Skeletal muscle tissue (tissue), 4 donors: ENCODE results near the gene ARHGAP42. TPM values are rescaled to one million over a fixed set of nuclear protein-coding genes. Genes with fewer than 3 reads are reported as not detected.
"Not testable (repeated sequence)": the region's sequence is repeated elsewhere in the genome, so short reads cannot be mapped to it uniquely, and the experiment has no call there.

ENCODE experiments used
- H3K27ac ChIP-seq: one replicate; pipeline ENCODE4 v1.7.0; 2013; ENCODE audit warnings: mild to moderate bottlenecking, low read depth, low read length, inconsistent platforms
- H3K27me3 ChIP-seq, 3 donors: one replicate each; pipeline ENCODE4 v1.7.0; 2013; ENCODE audit warnings: low read length in 3 of 3; ENCODE audit not compliant: control insufficient read depth in 3 of 3, insufficient read depth in 3 of 3
- H3K36me3 ChIP-seq, 3 donors: one replicate each; pipeline ENCODE4 v1.7.0; 2013; ENCODE audit warnings: low read length in 3 of 3; ENCODE audit not compliant: control insufficient read depth in 3 of 3, insufficient read depth in 3 of 3
- H3K4me1 ChIP-seq, 3 donors: one replicate each; pipeline ENCODE4 v1.7.0; 2013; ENCODE audit warnings: low read length in 3 of 3, mild to moderate bottlenecking in 3 of 3; ENCODE audit not compliant: control insufficient read depth in 3 of 3, insufficient read depth in 3 of 3
- H3K4me3 ChIP-seq, 3 donors: one replicate each; pipeline ENCODE4 v1.7.0; 2013; ENCODE audit warnings: low read length in 3 of 3
- H3K9ac ChIP-seq, 3 donors: one replicate each; pipeline ENCODE4 v1.7.0; 2013; ENCODE audit warnings: low read length in 3 of 3, mild to moderate bottlenecking in 3 of 3, moderate library complexity in 2 of 3, low read depth in 1 of 3
- H3K9me3 ChIP-seq, 3 donors: one replicate each; pipeline ENCODE4 v1.7.0; 2013; ENCODE audit warnings: low read length in 3 of 3; ENCODE audit not compliant: control insufficient read depth in 3 of 3
- total RNA-seq: library from RNA; depleted of rRNA; stranded (reverse); fragments of >200 nt; gene quantifications from one replicate; pipeline ENCODE4 v1.2.3, GENCODE V29; 2014
- donor health status: Osteomylitis.

ARHGAP42 gene
- total RNA-seq, 1 donor from 2014 or later = 23.5 TPM

DNA sequence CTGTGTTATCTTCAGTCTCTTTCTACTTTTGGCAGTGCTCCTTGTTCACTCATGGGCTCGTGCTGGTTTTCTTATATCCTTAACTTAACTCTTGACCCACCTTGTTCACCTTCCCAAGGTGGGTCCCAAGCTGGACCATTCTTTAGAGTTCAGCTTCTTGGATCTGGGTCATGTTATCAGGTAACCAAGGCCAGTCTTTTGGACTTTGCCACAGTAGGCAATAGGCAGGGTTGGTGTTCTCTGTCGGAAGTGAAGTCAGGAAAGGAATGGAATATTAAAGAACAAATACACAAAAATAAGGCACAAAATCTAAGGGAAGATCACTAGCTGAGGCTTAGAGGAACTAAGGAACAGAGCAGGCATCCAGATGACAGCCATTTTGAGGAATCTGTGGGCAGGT lies 202.7 kb downstream of the ARHGAP42 start:
- Histone ChIP-seq H3K4me1 (no peaks in the 10 kb centered on the region), H3K36me3 (no peaks in the 10 kb centered on the region), H3K27ac (no peak overlapping the region), H3K9ac (no peak overlapping the region), H3K4me3 (no peak overlapping the region), H3K27me3 (no peaks in the 10 kb centered on the region), H3K9me3 (no peaks in the 10 kb centered on the region)

GRCh38 chr11:100890789-100891188 lies 203.7 kb downstream of the ARHGAP42 start:
- Histone ChIP-seq H3K9ac (no peak overlapping the region), H3K27ac (no peak overlapping the region), H3K4me3 (no peak overlapping the region), H3K27me3 (no peaks in the 10 kb centered on the region), H3K4me1 (no peaks in the 10 kb centered on the region), H3K9me3 (no peaks in the 10 kb centered on the region), H3K36me3 (no peaks in the 10 kb centered on the region)

- Histone ChIP-seq H3K4me1 (no peaks in the 10 kb centered on the region), H3K27ac (no peak overlapping the region), H3K9me3 (no peaks in the 10 kb centered on the region), H3K36me3 (no peaks in the 10 kb centered on the region), H3K27me3 (no peaks in the 10 kb centered on the region), H3K9ac (no peak overlapping the region), H3K4me3 (no peak overlapping the region)
Measured at GRCh38 chr11:100892886-100893285, 205.8 kb downstream of the ARHGAP42 start.

GRCh38 chr11:100895449-100895848 lies 208.4 kb downstream of the ARHGAP42 start:
- no peaks in the 10 kb centered on the region for H3K9me3 ChIP-seq
- no peak overlapping the region for H3K9ac ChIP-seq
- H3K4me3 ChIP-seq = no peak overlapping the region
- H3K36me3 ChIP-seq = no peaks in the 10 kb centered on the region
- H3K27ac ChIP-seq = no peak overlapping the region
- no peaks in the 10 kb centered on the region for H3K27me3 ChIP-seq
- H3K4me1 ChIP-seq = no peaks in the 10 kb centered on the region

GRCh38 chr11:100895976-100896375 lies 208.9 kb downstream of the ARHGAP42 start:
- H3K27ac ChIP-seq = not testable (repeated sequence)

GRCh38 chr11:100901471-100901870 lies 214.4 kb downstream of the ARHGAP42 start:
- H3K4me1 ChIP-seq, H3K4me3 ChIP-seq, H3K36me3 ChIP-seq, H3K9me3 ChIP-seq, H3K27ac ChIP-seq, H3K27me3 ChIP-seq, H3K9ac ChIP-seq: not testable (repeated sequence)

More at GRCh38 chr11:100895976-100896375, 208.9 kb downstream of the ARHGAP42 start:
- not testable (repeated sequence) for H3K9ac ChIP-seq, H3K27me3 ChIP-seq, H3K36me3 ChIP-seq, H3K9me3 ChIP-seq, H3K4me1 ChIP-seq, H3K4me3 ChIP-seq

DNA sequence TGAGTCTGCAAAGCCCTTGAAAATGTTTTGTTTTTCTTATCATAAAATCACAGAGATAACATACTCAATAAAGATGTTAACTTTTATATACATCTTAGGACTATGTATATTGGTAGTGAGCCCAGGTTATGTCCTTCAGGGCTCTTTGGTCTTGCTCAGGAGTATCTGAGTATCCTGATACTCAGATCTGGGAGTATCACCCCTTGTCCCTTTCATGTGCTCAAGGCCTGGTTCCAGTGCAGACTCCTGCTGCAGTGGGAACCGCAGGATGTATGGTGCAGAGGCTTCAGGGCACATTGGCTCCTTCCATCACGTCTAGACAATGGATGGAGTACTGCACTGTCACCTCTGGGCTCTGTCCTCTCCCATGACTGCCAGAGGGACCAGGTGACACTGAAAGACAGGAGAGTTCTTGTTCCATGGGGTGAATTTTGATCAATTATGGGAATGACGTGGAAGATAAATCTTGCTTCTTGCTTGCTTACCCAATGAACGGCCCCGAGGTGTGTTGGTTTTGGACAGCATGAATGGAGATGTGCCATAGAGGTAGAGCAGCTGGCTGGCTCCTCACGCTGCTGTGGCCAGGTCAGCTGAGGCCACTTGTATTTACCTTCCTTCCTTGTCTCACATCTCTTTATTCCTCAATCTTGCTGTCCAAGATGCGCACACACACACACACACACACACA lies 215.5 kb downstream of the ARHGAP42 start:
- no peaks in the 10 kb centered on the region for H3K4me1 ChIP-seq

GRCh38 chr11:100903284-100903683 lies 216.2 kb downstream of the ARHGAP42 start:
- Histone ChIP-seq H3K9me3 (no peaks in the 10 kb centered on the region), H3K27ac (no peak overlapping the region)

More for the DNA sequence above, 215.5 kb downstream of the ARHGAP42 start:
- Histone ChIP-seq H3K9me3 (no peaks in the 10 kb centered on the region), H3K27me3 (no peaks in the 10 kb centered on the region), H3K9ac (no peak overlapping the region), H3K36me3 (no peaks in the 10 kb centered on the region), H3K4me3 (no peak overlapping the region), H3K27ac (no peak overlapping the region)

DNA sequence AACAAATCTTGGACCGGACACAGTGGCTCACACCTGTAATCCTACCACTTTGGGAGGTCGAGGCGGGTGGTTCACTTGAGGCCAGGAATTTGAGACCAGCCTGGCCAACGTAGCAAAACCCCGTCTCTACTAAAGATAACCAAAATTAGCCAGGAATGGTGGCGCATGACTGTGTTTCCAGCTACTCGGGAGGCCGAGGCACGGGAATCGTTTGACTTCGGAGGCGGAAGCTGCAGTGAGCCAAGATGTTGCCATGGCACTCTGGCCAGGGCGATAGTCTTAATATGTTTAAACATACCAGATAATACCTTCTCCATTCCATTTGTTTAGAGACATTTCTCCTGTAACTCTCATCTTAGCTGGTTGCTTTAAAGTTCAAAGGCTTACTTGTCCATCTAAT lies 218.6 kb downstream of the ARHGAP42 start:
- Histone ChIP-seq H3K4me3 (no peak overlapping the region), H3K27ac (no peak overlapping the region), H3K36me3 (no peaks in the 10 kb centered on the region), H3K27me3 (no peaks in the 10 kb centered on the region), H3K9ac (no peak overlapping the region), H3K4me1 (no peaks in the 10 kb centered on the region), H3K9me3 (no peaks in the 10 kb centered on the region)

More at GRCh38 chr11:100903284-100903683, 216.2 kb downstream of the ARHGAP42 start:
- Histone ChIP-seq H3K4me3 (no peak overlapping the region), H3K27me3 (no peaks in the 10 kb centered on the region), H3K9ac (no peak overlapping the region), H3K4me1 (no peaks in the 10 kb centered on the region), H3K36me3 (no peaks in the 10 kb centered on the region)

GRCh38 chr11:100908746-100909145 lies 221.7 kb downstream of the ARHGAP42 start:
- Histone ChIP-seq H3K4me1 (no peaks in the 10 kb centered on the region), H3K27me3 (no peaks in the 10 kb centered on the region), H3K9ac (no peak overlapping the region), H3K4me3 (no peak overlapping the region), H3K36me3 (no peaks in the 10 kb centered on the region), H3K27ac (no peak overlapping the region), H3K9me3 (no peaks in the 10 kb centered on the region)
